Fibroblast of skin of left quadriceps (primary cell): ENCODE measurements around the gene ARAP2.

Experiments
- DNase-seq, 2 experiments: peaks; one replicate each; pipeline ENCODE4 v3.0.0-alpha.2; 2013; ENCODE audit warnings: low read depth in 2 of 2

Gene ARAP2

DNA sequence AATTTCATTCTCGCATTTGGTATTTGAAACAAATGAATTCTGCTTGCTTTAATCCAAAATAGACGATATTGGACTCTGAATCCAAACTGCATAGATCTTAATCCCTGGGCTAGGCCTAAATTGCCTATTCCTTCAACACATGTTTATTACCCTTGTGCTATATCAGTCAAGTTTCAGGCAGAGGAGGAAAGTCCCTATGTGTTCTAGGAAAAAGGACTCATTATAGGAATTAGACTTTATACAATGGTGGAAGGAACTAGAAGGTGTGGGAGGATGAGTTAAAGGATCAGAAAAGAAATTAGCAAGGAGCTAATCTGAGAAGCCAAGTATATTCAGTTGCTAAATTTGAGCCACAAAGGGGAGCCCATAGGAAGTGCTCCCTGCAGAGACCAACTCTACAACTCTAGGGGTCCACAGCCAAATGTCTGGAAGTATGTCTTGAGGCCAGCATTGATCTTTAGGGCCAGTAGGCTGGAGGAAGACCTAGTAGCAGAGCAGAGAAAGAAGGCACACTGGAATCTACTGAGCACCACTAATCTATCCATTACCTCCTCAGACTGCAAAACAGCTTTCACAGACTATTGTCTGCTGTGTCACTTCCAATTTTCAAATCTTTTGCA, 20.0 kb upstream of the ARAP2 start:
- no peak for DNase-seq

DNA sequence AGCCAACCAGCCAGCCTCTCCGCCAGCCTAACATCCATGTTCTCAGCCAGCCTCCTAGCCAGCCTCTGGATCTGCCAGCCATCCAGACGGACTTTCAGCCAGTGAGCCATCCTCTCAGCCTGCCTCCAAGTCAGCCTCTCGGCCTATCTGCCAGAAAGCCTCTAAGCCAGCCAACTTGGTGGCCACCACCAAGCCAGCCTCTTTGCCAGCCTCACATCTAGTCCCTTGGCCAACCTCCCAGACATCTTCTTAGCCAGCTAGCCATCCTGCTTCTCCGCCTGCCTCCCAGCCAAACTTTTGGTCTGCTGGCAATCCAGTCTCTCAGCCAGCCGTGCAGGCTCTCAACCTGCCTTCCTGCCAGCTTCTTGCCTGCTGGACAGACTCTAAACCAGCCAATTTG, 16.4 kb upstream of the ARAP2 start:
- DNase-seq, result no peak

- no peak for DNase-seq
Observed at GRCh38 chr4:36256398-36256891, 12.1 kb upstream of the ARAP2 start.

GRCh38 chr4:36255577-36255976, 11.3 kb upstream of the ARAP2 start:
- DNase-seq, result no peak

DNA sequence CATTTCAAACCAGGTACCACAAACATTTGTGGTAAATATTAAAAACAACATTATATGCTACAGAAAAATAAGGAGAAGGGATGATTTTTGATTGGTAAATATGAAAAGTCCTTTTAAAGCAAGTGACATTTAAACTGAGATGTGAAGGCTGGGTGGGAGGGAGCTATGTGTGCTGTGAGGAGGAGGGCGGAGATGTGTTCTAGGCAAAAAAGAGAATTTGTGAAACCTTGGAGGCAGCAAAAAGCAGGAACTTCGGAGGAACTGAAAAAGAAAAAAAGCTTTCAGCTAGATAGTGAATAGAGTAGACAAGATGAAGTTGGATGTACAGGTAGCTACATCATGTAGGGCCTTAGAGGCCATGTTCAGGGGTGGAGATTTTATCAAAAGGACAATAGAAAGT, 10.1 kb upstream of the ARAP2 start:
- DNase-seq, result no peak

- no peak for DNase-seq
Observed at GRCh38 chr4:36251983-36252382, 7.7 kb upstream of the ARAP2 start.

GRCh38 chr4:36249610-36250009, 5.3 kb upstream of the ARAP2 start:
- DNase-seq, result no peak

- no peak for DNase-seq
Observed at GRCh38 chr4:36243355-36244256, 708 bp downstream of the ARAP2 start.

DNA sequence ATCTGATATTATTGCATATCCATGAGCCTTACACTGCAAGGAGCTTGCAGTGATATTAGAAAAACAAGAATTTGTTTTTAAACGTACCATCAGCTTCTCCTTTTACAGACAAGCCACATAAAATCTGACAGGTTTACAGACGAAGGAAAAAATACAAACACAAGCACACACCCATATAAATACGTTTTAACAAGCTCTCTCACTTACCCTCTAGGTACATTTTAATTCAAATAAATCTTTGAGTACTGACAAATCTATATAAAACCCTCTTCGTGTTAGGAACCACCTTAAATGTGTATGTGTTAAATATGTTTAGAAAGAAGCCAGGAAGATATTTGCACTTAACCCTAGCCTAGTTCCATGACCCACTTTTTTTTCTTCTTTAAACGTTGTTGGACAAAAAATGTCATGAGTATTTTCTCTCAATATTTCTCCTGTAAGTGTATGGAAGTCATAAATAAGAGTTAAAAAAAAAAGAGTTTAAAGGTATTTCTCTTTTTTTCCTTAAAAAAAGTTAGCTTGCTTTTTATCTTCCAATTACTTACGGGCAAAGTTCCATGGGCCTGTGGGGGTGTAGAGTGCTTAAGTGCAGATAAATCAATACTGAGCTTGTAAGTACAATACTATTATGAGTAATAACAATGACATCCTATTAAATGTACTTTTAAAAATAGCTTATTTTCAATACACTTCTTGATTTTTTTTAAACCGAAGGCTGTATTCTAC, 1.5 kb downstream of the ARAP2 start:
- no peak for DNase-seq

DNA sequence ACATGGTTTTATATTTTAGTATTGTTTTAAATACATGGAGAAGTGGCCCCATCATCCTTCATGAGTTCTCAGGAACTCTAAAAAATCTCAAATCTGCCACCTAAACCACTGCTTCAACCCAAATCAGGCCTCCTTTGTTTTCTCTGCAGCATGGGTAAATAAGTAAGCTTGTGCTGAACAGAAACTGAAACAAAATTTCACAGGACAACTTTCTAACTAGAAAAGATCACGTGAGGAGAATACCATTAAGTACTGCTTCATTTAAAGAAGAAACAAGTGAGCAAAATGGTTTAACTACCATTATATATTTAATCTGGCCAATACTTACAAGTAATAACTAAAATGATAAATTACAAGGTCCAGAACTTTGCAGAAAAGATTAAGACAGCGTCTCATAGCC, 2.5 kb downstream of the ARAP2 start:
- DNase-seq, result no peak

DNA sequence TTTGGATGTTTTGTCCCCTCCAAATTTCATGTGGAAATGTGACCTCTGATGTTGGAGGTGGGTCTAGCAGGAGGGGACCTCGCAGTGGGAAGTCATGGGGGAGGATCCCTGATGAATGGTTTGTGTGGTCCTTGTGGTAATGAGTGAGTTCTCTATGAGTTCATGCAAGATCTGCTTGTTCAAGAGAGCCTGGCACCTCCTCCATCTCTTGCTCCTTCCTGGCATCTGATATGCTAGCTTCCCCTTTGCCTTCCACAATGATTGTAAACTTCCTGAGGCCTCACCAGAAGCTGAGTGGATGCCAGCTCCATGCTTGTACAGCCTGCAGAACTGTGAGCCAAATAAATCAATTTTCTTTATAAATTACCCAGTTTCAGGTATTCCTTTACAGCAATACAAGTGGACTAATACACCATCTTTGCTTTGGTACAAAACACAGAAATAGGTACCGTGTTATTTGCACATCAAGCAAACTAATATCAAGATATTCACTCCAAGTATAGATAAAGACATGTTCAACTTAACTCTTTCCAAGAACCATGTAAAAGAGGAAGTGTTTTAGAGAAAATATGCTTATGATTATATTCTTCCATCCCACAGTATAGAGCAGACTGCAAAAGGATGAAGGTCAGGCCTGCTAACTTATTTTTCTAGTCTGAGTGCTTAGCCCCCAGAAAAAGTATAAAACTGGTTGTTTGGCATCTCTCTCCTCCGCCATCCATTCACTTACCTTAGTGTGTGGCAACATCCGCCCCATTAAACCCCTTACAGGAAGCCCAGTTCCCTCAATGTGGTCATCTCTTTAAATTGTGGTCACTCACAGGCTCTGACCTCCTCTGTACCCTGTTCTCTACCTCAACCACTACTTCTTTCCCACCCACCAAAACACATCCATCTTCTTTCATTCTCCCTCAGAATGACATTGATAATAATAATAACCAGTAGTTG, 6.7 kb downstream of the ARAP2 start:
- DNase-seq, result no peak

DNA sequence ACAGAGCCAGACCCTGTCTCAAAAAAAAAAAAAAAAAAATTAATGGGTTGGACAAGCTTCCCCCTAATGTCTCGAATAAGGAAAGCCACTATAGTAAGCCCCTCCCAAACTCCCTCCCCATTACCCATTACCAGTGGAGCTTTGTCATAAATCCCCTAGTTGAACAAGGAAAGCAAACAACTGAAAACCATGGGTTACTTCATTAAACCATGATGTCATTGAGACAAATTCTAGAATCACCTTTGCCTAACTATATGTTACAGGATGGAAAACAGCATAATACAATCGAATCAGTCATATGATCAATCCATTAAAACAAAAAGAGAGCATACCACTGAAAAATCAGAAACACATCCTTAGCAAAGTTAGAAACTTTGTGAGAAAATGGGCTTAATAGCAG, 8.2 kb downstream of the ARAP2 start:
- no peak for DNase-seq

DNA sequence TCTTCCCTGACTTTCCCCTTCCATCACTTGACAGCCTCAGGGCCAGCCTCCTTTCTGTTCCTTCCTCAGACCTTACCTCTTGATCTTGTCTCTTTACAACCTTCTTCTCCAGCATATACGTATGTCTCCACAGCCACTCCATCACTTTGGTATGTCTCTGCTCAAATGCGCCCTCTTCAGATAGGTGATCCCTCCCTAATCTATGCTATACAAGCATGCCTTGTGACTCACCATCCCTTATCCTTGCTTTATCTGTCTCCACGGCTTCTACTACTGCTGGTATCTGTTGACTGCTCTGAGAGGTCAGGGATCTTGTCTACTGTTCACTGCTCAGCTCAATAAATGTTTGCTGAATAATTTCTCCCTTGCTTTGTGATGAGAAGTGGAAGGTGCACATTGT, 9.0 kb downstream of the ARAP2 start:
- DNase-seq, result no peak

GRCh38 chr4:36233567-36234266, 10.6 kb downstream of the ARAP2 start:
- no peak for DNase-seq

DNA sequence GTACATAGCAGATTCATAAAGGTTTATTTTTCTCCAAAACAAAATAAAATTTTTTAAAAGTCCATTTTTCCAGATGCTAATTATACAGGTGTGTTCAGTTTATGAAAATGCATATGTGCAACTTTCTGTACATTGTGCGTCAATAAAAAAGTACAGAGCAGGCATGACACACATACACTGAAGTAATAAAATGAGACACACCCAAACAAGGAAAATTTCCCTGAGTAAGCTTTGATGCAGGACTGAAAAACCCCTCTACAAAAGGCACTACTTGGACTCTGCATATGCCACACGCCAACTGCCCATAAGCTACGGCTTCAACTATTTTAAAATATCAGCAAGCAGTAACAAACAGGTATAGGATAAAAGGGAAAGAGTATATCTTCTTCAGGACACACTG, 13.8 kb downstream of the ARAP2 start:
- DNase-seq, result no peak

DNA sequence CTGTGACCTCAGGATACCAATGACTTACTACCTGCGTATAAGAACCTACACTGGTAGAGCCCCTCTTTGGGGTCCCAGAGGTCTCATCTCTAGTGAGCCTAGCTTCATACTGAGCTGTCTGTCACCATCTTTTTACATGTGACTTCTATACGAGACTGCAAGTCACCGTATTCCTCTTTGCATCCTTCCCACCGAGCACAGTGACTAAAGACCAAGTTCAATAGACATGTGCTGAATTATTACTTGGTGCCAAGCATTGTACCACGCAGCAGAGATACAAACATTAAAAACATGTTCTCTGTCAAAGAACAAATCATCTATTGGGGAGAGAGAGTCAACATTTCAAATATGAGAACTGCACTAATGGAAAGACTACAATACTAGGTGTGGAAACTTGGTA, 16.4 kb downstream of the ARAP2 start:
- no peak for DNase-seq

- no peak for DNase-seq
Observed at GRCh38 chr4:36226430-36227227, 17.7 kb downstream of the ARAP2 start.

DNA sequence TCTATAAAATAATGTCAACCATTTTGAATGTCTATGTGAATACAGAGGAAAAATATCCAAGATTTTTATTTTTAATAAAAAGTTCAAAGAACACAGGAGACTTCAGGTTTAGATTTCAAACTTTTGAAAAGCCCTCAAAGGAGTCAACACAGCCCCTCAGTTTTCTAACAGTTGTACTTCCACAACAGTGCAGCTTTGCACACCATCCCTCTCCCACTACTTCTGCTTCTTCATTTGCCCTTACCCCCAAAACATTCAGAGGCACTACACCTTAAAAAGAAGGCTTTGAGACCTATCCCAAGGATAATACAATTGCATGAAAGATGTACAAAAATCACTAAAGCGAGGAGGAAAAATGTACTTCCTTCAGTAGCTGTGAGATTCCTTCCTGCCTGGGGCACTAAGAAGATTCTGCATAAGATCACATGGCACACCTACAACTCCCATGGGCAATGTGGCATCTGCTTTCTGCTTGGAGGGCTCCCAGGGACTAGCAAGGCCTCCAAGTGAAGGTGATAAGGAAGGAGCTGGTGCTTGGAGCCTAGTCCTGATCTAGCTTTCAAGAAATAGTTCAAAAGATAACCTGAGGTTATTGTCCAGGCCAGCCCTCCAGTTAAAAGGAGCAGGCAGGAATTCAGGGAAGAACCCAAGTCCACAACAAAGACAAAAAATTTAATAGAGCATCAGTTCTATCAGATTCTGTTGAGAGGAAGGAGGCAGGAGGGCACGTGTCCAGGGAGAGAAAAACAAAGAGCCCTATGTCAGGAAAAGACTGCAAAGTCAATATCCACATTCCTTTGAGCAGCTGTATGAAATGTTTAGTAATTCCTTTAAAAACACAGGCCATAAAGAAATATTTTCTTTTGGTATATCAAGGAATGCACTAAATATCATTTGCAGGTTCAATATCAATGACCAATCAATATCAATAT, 19.1 kb downstream of the ARAP2 start:
- no peak for DNase-seq

DNA sequence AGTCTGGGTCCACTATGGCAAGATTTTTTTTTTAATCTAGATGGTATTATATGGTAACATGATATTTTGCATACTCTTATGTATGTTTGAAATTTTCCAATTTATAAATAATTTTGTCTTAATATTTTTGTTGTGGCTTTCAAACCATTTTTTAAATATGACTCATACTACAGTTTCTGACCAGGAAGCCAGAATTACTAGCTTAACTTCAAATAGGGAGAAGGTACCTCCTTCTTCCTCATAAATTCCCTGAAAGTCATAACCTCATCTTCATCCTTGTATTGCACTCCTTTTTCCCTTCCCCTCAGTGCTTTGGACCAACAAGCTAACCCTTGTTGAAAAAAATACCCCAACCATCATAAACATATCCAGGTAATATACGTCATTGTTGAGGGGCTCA, 21.6 kb downstream of the ARAP2 start:
- DNase-seq, result no peak
